ENCODE measurements around the gene CYGB. TPM values are rescaled to one million over a fixed set of nuclear protein-coding genes. Genes with fewer than 3 reads are reported as not detected.

CYGB gene
- total and polyA plus RNA-seq, 2 of the 13 experiments (the other 11 are each of a cell fraction or from before 2014, with no cell fraction given), result 18.9 to 27.1 TPM

DNA sequence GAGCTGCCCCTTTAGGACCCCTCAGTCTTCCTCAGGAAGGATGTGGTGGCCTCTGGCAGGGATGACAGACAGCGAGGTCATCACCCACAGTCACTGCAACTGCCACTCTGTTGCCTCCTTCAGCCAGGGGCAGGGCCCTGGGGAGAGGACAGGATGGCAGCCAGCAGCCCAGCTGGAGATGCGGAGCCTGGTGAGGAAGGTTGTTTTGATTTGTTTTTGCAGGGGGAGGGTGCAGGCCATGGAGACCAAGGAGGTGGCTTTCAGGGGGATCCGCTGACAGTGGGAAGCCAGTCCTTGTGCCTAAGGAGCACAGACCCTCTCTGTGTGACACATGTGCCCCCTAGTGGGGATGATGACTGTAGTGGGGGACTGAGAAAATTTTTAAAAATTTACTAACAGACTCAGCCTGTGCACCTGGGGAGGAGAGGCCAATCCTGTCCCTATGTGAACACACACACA is 9.7 kb upstream of the CYGB start:
- Histone ChIP-seq H3K4me2 (ENCODE audit: low read depth, low read length) (peak overlapping the region; percentile 93), H2AFZ (ENCODE audit: low read length) (no peak overlapping the region), H3K36me3 (replicated peaks in 1 of 2; ENCODE audit: control insufficient read depth in 1 of 2, insufficient read depth in 2 of 2, low read length in 2 of 2) (peaks cover 7 to 11% of the 10 kb centered on the region in 2 experiments; a peak in 4 of 5 replicates), H3K4me3 (replicated peaks in 1 of 3; ENCODE audit: insufficient read depth in 1 of 3, low read depth in 2 of 3, low read length in 3 of 3) (peak overlapping the region in 1 of 3 experiments; percentile 66; a peak in 1 of 6 replicates), H3K9ac (ENCODE audit: insufficient read depth, low read depth, low read length) (no peak overlapping the region), H4K20me1 (ENCODE audit: insufficient read depth, low read length) (peaks cover 7% of the 10 kb centered on the region; the same call in 1 of the 2 replicates), H3K27ac (ENCODE audit: extremely low read length, insufficient read depth, low read length) (no peak overlapping the region), H3K9me3 (ENCODE audit: low read length) (no peaks in the 10 kb centered on the region), H3K79me2 (ENCODE audit: insufficient read depth, low read length) (peaks cover 42% of the 10 kb centered on the region), H3K27me3 (ENCODE audit: control insufficient read depth in 1 of 2, insufficient read depth in 2 of 2, low read length in 2 of 2) (no peaks in the 10 kb centered on the region), H3K4me1 (ENCODE audit: insufficient read depth, low read length) (peaks cover 62% of the 10 kb centered on the region)
- 60% methylated on average over 3 of the region's 3 CpGs for WGBS (ENCODE audit: low lambda C conversion rate)
- TSS peak; percentile 35 for BruUV-seq (replicated peaks)
- ATAC-seq, result peak; percentile 73
- intact Hi-C loops (cut with micrococcal nuclease; ENCODE audit: unreplicated experiment) (loop anchor here (1.0 kb wide), 1 partner anchor 24 kb away; no protein-coding TSS in a partner anchor), in situ Hi-C loops (cut with HindIII; ENCODE audit: extremely low pct_ligation_motif_present, low pct_unique_long_range_greater_than_20kb) (no loop called here)
- CTCF ChIA-PET (ENCODE audit: low intra/inter-chr PET ratio, low total read pairs), result interaction anchor here (0.9 to 4.4 kb wide), 8 partner anchors 14 to 81 kb away, joined by 3 to 86 read pairs (median 6); no protein-coding TSS in a partner anchor
- no peak for FAIRE-seq
- POLR2A ChIA-PET, result interaction anchor here (0.8 to 3.1 kb wide), 4 partner anchors 10 to 22 kb away, joined by 3 to 30 read pairs (median 11); no protein-coding TSS in a partner anchor
- DNase-seq (ENCODE audit: low spot score), result peak; percentile 74
- no peak; the same call in 1 of the 2 replicates for TF ChIP-seq ZNF792 (CRISPR knock-in tag; IDR thresholded peaks at IDR 0.05)
- TF ChIP-seq, protein P1, sequence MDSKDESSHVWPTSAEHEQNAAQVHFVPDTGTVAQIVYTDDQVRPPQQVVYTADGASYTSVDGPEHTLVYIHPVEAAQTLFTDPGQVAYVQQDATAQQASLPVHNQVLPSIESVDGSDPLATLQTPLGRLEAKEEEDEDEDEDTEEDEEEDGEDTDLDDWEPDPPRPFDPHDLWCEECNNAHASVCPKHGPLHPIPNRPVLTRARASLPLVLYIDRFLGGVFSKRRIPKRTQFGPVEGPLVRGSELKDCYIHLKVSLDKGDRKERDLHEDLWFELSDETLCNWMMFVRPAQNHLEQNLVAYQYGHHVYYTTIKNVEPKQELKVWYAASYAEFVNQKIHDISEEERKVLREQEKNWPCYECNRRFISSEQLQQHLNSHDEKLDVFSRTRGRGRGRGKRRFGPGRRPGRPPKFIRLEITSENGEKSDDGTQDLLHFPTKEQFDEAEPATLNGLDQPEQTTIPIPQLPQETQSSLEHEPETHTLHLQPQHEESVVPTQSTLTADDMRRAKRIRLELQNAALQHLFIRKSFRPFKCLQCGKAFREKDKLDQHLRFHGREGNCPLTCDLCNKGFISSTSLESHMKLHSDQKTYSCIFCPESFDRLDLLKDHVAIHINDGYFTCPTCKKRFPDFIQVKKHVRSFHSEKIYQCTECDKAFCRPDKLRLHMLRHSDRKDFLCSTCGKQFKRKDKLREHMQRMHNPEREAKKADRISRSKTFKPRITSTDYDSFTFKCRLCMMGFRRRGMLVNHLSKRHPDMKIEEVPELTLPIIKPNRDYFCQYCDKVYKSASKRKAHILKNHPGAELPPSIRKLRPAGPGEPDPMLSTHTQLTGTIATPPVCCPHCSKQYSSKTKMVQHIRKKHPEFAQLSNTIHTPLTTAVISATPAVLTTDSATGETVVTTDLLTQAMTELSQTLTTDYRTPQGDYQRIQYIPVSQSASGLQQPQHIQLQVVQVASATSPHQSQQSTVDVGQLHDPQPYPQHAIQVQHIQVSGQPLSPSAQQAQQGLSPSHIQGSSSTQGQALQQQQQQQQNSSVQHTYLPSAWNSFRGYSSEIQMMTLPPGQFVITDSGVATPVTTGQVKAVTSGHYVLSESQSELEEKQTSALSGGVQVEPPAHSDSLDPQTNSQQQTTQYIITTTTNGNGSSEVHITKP (CRISPR knock-in tag; IDR thresholded peaks at IDR 0.05; ENCODE audit: low read depth), result no peak
- no peak for TF ChIP-seq ZNF282 (IDR thresholded peaks at IDR 0.05; ENCODE audit: partially characterized antibody)
- TF ChIP-seq ZNF782 (CRISPR knock-in tag; IDR thresholded peaks at IDR 0.05; ENCODE audit: borderline replicate concordance), result 0 out of 2 replicates have a peak, but pooled peaks have one; percentile 70
- peak; percentile 43 for TF ChIP-seq JARID2 (CRISPR knock-in tag; IDR thresholded peaks at IDR 0.05; ENCODE audit: insufficient replicate concordance)
- TF ChIP-seq, protein P2, sequence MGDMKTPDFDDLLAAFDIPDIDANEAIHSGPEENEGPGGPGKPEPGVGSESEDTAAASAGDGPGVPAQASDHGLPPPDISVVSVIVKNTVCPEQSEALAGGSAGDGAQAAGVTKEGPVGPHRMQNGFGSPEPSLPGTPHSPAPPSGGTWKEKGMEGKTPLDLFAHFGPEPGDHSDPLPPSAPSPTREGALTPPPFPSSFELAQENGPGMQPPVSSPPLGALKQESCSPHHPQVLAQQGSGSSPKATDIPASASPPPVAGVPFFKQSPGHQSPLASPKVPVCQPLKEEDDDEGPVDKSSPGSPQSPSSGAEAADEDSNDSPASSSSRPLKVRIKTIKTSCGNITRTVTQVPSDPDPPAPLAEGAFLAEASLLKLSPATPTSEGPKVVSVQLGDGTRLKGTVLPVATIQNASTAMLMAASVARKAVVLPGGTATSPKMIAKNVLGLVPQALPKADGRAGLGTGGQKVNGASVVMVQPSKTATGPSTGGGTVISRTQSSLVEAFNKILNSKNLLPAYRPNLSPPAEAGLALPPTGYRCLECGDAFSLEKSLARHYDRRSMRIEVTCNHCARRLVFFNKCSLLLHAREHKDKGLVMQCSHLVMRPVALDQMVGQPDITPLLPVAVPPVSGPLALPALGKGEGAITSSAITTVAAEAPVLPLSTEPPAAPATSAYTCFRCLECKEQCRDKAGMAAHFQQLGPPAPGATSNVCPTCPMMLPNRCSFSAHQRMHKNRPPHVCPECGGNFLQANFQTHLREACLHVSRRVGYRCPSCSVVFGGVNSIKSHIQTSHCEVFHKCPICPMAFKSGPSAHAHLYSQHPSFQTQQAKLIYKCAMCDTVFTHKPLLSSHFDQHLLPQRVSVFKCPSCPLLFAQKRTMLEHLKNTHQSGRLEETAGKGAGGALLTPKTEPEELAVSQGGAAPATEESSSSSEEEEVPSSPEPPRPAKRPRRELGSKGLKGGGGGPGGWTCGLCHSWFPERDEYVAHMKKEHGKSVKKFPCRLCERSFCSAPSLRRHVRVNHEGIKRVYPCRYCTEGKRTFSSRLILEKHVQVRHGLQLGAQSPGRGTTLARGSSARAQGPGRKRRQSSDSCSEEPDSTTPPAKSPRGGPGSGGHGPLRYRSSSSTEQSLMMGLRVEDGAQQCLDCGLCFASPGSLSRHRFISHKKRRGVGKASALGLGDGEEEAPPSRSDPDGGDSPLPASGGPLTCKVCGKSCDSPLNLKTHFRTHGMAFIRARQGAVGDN (CRISPR knock-in tag; IDR thresholded peaks at IDR 0.05), result peak; percentile 68
- TF ChIP-seq MEF2D (CRISPR knock-in tag; IDR thresholded peaks at IDR 0.05), result no peak
- TF ChIP-seq ZSCAN22 (CRISPR knock-in tag; IDR thresholded peaks at IDR 0.05), result no peak
- no peak for TF ChIP-seq ZNF12 (CRISPR knock-in tag; IDR thresholded peaks at IDR 0.05)
- TF ChIP-seq, protein P3, sequence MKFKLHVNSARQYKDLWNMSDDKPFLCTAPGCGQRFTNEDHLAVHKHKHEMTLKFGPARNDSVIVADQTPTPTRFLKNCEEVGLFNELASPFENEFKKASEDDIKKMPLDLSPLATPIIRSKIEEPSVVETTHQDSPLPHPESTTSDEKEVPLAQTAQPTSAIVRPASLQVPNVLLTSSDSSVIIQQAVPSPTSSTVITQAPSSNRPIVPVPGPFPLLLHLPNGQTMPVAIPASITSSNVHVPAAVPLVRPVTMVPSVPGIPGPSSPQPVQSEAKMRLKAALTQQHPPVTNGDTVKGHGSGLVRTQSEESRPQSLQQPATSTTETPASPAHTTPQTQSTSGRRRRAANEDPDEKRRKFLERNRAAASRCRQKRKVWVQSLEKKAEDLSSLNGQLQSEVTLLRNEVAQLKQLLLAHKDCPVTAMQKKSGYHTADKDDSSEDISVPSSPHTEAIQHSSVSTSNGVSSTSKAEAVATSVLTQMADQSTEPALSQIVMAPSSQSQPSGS (CRISPR knock-in tag; IDR thresholded peaks at IDR 0.05), result peak; percentile 25; the same call in 1 of the 2 replicates
- 0 out of 2 replicates have a peak, but pooled peaks have one; percentile 12 for TF ChIP-seq SMAD1 (CRISPR knock-in tag; IDR thresholded peaks at IDR 0.05; ENCODE audit: borderline replicate concordance, low read depth)
- TF ChIP-seq, protein P4, sequence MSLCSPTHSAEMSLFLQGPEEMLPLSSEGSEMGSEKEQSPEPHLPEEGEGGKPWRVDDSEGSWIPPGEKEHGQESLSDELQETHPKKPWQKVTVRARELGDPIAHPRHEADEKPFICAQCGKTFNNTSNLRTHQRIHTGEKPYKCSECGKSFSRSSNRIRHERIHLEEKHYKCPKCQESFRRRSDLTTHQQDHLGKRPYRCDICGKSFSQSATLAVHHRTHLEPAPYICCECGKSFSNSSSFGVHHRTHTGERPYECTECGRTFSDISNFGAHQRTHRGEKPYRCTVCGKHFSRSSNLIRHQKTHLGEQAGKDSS (CRISPR knock-in tag; IDR thresholded peaks at IDR 0.05; ENCODE audit: borderline replicate concordance, low read depth), result peak; percentile 81
